Skin of body (tissue), 2 donors: ENCODE results near the gene SLC17A1. TPM values are rescaled to one million over a fixed set of nuclear protein-coding genes. Genes with fewer than 3 reads are reported as not detected.

Experiments
- DNase-seq: peaks from one replicate; lab custom pipeline; 2025; lab: John Stamatoyannopoulos, UW
- total RNA-seq: library from RNA; depleted of rRNA; stranded (reverse); fragments of >200 nt; gene quantifications from one replicate; pipeline ENCODE4 v1.2.3, GENCODE V29; 2014

SLC17A1 gene
- total RNA-seq, 1 donor from 2014 or later, result not detected

GRCh38 chr6:25832670-25833069, 818 bp upstream of the SLC17A1 start:
- no peak for DNase-seq

DNA sequence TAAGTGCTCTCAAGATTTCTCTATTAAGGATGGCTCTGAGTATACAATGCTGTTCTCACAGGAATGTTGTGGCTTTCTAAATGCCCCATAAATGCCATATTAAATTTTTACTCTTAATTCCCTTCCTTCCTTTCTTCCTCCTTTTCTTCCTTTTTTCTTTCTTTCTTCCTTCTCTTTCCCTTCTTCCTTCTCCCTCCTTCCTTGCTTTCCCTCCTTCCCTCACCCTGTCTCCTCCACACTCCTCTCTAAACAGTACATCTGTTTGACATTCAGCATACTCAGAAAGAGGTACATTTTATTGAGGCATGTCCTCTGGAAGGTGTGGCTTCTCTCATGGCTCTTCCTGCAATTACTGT, 433 bp upstream of the SLC17A1 start:
- no peak for DNase-seq

- DNase-seq, result no peak
Observed at GRCh38 chr6:25830458-25830857, 1.4 kb downstream of the SLC17A1 start.

GRCh38 chr6:25829375-25829774, 2.5 kb downstream of the SLC17A1 start:
- DNase-seq, result no peak

- no peak for DNase-seq
Observed at GRCh38 chr6:25821341-25821740, 10.5 kb downstream of the SLC17A1 start.

DNA sequence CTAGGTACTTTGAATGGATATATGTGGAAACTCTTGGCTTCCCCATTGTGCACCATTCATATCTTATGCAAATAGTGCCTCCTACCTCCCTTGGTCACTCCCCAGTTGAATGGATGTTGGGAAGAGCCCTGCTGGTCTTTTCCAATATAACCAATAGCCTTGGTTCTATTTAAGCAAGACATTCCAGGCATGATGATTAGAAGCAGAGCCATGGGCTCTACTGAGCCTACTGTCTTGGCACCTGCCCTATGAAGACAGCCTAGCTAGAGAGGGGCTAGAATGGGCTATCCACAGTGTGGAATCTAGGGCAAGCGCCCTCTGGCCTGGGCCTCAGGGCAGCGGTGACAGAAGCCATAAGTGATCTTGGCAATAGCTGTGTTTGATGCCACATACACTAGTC, 15.6 kb downstream of the SLC17A1 start:
- no peak for DNase-seq

GRCh38 chr6:25815194-25815593, 16.7 kb downstream of the SLC17A1 start:
- DNase-seq, result no peak

DNA sequence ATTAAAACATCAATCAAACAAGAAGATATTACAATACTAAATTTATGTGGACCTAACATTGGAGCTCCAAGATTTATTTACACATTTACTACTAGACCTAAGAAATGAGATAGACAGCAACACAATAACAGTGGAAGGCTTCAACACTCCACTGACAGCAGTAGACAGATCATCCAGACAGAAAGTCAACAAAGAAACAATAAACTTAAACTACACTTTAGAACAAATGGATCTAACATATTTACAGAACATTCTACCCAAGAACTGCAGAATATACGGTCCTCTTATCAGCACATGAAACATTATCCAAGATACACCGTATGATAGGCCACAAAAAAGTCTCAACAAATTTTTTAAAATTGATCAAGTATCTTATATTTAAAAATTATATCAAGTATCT, 27.0 kb downstream of the SLC17A1 start:
- no peak for DNase-seq

- no peak for DNase-seq
Observed at GRCh38 chr6:25801436-25801835, 30.4 kb downstream of the SLC17A1 start.

DNA sequence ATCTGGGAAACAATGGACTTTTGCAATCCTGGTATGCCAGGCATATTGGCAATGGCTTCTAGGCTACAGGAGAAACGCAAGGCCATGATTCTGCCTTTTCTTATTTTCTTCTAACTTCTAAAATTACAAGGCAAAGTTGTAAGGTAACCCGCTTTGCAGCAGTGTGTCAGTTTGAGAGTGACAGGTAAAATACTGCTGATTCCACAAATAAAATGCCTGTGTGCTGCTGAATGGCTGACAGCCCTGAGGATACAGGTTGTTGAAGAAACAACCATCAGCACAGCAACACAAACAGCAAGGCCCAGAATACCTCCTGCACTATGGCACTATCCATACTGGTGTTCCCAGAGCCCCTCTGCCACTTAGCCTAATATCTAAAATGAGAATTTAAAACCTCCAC, 37.1 kb downstream of the SLC17A1 start:
- DNase-seq, result no peak

DNA sequence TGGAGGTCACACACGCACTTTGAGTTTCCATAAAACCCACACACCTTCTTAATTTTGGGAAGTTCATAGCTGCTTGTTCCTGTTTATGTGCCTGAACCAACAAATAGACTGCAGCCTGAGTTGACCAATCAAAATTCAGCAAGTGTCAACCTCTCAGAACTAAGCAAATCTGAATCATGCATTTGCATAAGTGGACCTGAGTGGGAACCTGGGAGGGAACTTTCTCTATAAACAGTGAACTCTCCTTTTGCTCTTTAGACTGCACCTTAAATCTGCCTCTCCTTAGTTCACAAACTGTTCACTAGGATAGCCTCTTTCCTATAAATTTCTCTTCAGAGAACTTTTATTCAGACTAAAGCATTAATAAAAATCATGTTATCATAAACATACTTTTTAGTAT, 37.9 kb downstream of the SLC17A1 start:
- no peak for DNase-seq

DNA sequence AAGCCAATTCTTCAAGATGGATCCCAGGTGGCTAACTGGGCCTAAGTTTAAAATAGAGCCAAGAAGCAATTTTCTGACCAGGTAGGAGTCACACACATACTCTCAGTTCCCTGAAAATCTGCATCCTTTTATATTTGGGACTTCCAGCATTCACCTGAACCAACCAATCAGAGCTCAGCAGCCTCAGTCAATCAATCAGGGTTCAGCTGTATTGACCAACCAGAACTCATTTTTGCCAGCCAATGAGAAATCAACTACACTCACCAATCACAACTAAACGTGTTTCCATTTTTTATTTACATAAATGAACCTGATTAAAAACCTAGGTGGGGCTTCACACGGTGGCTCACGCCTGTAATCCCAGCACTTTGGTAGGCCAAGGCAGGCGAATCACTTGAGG, 39.8 kb downstream of the SLC17A1 start:
- DNase-seq, result no peak

DNA sequence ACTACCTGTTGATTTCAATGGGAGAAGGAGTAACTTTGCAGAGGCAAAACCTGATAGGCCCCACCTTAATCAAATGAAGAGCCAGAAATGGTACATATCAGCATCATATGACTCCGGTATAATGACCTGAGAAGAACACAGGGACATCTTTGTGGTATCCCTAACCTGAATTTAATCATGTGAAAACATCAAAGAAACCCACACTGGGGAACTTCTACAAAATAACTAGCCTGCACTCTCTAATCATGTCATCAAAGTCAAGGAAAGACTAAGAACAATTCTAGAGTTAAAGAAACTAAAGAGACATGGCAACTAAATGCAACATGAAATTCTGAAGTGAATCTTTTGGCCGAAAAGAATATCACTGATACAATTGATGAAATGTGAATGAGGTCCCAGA, 42.4 kb downstream of the SLC17A1 start:
- no peak for DNase-seq

DNA sequence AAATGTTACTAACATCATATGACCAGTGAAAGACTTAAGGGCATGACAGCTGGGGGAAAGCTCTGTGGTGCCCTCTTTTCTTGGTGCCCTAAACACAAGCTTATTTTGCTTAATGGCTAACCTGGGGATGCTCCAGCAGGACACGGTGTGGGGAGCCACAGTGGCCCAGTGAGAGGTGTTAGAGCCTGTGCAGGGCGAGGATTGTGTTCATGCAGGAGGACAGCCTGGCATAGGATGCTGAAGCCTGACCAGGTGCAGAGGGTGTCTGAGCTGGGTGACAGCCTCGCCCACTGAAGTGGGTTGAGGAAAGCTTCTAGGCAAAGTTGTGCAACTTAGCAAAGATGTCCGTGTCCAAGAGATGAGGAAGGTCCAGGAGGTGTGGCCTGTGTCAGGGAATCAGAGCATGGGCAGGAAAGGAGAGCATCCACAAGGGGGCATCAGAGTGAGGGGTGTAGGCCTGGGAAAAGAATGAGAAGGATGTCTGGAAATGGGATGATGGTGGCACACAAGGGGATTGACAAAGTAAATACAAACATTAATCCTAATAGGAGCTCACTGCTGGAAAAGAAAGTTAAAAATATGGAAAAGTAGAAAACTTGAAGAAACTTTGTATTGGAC, 43.4 kb downstream of the SLC17A1 start:
- no peak for DNase-seq

DNA sequence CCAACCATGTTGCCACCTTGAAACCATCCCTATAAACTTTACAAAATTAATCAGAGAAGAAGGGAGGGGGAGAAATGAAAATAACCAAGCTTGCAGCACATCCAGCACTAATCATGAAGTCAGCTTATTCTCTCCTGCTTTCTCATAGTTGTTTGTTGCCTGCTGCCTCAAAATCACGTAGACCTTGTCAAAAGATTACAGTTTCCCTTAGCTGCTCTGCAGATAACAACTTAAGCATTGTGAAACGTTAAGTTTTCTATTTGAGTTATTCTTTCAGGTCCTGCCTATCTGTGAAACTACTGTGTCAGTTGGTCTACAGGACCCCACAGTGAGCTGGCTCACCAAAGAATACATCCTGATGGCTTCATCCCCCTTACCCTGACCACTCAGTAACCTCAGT, 44.4 kb downstream of the SLC17A1 start:
- no peak for DNase-seq

GRCh38 chr6:25781134-25781533, 50.7 kb downstream of the SLC17A1 start:
- DNase-seq, result no peak

GRCh38 chr6:25777856-25778649, 53.8 kb downstream of the SLC17A1 start:
- no peak for DNase-seq

DNA sequence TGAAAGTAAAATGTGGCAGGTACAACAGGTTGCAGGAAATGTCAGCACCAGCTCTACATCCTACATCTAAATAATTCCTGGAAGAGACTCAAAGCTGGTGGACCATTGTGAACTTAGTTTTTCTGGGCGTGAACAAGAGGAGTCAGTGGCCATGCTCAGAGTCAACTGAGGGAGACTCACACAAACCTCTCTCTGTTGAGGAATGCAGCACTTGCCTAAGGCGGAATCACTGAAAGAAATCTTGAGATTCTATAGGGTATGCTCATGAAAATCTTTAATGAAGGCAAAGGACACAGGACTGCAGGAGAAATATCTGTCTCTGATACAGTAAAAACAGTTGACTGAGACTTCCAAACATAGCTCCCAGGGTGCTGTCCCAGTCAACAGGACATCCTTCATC, 54.8 kb downstream of the SLC17A1 start:
- DNase-seq, result no peak

DNA sequence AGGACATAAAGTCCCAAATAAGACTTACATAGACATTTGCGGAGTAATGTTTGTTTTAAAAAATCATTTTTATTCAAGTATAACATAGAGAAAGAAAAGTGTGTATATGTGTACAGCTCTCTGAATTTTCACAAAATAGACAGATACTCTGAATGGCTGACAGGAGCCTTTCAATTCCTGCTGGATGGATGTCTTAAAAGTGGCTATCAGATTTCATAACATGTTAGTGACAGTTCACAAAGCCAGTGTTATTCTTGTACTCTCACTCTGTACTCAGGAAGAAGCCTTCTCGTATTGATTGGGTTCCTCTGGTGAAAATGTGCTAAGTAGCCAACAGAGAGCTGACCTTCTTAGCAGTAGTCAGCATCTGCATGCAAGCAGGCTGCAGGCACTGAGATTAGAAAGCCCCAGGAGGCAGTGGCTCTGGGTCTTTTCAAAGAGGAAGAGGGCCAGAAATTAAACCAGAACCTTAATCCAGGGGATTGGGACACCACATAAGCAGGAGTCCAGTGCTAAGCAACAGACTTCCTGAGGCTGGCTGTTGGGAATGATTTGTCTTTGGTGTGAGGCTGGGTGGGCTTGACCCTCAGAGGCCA, 57.6 kb downstream of the SLC17A1 start:
- no peak for DNase-seq

- no peak for DNase-seq
Observed at GRCh38 chr6:25769983-25770382, 61.9 kb downstream of the SLC17A1 start.

- DNase-seq, result no peak
Observed at GRCh38 chr6:25768566-25768965, 63.3 kb downstream of the SLC17A1 start.

GRCh38 chr6:25764611-25765010, 67.2 kb downstream of the SLC17A1 start:
- no peak for DNase-seq
